ENCODE data around the gene TFAP2A.

The TFAP2A gene

DNA sequence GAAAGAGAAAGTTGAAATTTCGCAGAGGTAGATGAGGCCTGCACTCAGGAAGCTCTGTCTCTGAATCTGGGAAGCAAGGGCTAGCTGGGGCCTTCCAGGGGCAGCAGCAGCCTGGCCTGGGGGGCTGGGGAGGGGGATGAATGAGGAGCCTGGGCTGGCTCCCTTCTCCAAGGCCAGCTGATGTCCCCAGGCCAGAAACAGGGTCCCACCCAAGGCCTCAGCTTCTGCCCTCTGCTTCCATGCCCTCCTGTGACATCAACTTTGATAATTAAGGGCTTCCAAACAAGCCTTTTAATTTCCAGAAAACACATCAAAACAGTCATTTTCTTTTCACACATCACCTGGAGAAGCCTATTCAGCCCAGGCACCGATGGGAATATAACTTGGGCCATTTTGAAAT is 15.4 kb downstream of the TFAP2A start:
- DNase-seq (ENCODE audit: low spot score): no peak

DNA sequence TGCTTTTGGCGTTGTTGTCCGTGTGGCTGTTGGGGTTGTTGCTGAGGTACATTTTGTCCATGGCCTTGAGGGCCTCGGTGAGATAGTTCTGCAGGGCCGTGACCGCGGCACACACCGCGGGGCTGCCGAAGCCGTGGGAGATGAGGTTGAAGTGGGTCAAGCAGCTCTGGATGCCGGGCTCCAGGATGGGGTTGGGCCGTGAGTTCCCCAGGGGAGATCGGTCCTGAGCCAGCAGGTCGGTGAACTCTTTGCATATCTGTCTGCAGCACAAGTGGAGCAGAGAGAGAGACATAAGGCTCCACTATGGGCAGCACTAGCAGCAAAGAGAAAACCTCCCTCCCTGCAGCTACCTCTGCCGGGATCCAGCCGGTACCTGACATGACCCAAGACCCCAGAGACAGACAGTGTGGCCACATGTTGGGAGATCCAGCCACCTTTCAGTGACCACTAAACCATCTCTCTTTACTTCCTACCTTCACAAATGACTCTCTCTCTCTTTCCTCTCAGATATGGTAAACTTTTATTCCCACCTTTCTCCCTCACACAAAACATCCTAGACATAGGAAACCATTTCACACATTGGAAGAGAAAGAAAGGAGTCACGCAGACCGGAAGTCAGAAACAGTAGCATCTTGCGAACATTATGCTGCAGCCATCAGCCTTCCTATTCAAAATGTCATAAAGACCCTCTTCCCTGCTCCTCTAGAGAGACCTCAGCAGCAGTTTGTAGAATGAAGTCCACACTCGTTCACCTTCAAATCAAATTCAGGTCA is 16.2 kb downstream of the TFAP2A start:
- no peak for DNase-seq (ENCODE audit: low spot score)

DNA sequence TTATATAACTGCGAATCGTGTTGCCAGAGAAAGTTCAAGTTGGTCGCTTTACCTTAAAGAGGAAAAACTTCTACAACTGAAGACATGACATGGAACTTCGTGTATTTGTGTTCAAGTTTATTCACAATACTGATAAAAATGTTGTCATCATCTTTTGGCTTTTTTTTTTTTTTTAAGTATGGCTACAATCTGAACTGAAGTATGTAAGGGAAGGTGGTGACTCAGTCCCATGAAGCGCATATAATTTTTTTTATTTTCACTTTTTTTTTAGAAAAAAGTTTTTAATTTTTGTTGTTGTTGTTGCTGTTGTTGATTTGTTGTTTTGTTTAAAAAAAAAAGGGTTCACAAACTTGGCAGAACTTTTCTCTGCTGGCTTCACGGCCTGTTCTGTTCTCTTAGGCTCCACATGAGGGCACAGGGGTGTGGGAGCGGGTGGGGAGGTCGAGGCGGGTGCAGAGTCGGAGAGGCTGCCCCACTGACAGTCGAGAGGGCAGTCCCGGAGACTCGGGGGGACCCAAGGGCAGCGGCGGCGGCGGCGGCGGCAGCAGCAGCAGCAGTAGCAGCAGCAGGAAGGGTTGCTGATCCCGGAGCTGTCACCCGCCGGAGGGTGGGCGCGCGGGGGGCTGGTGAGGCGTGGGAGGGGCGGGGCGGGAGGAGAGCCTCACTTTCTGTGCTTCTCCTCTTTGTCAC is 17.0 kb downstream of the TFAP2A start:
- no peak for DNase-seq (ENCODE audit: low spot score)

DNA sequence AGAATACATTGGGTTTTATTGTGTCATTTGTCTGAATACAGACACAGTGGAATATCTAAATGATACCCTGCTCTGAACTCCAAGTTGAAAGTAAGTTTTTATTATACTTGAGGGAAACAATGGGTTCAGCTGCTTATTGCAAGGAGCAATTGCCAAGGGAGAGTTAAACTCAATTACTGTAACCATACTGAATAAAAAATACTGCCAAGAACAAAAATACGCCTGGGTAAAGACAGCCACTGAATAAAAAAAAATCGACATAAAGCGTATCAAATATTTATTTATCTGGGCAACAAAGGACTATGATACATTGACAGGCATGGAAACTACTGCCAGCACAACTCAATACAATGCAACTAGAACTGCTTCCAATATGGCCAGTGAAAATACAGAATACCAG is 18.1 kb downstream of the TFAP2A start:
- no peak for DNase-seq (ENCODE audit: low spot score)

GRCh38 chr6:10395704-10396546 is 18.9 kb downstream of the TFAP2A start:
- no peak for DNase-seq (ENCODE audit: low spot score)

DNA sequence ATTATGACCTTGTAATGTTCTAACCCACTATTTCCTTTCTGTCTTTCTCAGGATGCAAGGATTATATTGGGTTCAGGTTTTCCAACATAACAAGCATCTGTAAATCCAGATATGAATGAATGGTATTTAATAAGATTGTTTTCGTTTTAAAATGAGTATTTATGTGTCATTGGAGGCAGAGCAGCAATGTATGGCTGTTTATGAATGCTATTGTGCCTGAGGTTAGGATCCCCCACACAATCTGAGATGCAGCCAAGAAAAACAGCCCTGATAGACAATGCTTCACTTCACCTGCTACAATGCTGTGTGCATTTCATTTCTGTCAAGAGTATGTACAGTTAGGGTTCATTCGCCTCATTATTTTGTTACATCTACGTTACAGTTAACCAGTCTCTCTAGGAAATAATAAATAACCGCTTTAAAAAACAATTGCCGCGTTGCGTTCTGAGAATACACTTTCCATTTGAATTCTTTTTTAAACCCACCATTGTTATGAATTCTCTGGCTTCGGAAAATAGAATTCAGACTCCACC is 19.6 kb downstream of the TFAP2A start:
- DNase-seq (ENCODE audit: low spot score): no peak

DNA sequence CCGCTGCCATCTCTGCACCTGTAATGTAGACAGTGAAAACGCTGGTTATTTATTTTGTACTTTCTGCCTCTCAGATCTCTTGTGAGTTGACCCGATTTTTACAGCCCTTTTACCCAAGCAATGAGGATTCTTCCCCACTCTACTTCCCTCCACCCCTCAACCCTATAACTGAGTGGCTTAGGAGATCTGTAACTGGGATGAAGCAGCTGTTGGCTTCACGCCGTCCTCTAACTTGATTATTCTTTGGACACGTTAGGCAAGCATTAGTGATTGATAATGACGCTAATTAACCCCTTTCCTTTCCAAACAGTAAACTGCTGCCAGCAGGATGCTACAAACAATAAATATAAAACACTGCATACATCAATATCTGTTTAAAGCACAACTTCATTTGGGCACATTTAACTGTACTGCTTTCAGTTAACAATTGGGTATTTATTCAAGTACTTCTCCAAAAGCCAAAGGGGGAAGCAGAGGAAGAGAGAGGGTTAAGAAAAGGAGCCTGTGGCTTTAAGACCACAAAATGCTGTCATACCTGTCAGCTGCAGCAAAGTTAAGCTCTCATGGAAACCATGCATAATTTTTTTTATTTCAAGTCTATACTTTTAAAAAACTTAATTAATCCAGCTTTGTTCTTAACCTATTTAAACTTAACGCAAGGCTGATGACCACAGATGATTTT is 21.2 kb downstream of the TFAP2A start:
- no peak for DNase-seq (ENCODE audit: low spot score)

DNA sequence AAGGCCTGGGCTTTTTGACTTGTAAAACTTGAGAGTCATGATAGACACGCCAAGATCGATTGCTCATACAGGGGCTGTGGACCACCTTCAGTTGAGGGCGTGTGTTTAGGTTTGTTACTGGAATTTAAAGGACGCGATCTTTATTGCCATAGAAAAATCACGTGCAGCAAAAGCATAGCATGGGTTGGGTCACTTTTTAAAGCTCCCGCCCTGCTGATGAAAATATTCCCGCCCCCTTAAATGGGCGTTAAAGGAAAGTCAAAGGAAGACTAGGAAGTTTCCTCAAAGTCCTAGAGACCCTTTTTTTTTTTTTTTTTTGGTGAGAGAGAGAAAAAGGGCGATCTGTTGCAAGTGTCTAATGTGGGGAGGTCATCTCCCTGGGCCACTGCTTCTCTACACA is 23.1 kb downstream of the TFAP2A start:
- no peak for DNase-seq (ENCODE audit: low spot score)

DNA sequence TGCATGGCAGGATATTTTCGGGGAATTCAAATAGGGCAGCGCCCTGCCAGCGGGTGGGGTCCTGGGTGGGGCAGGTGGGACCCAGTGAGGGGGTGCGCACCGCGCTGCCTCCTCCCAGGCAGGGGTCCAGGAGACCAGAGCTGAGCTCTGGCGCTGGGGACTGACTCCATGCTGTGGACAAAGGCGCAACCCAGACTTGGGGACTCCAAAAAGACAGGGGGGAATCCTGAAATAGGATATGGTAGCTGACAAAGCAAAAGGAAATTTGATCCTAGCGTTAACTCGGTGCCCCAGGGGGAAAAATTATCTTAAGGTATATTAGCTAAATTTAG is 23.6 kb downstream of the TFAP2A start:
- no peak for DNase-seq (ENCODE audit: low spot score)

GRCh38 chr6:10390495-10391298 is 24.2 kb downstream of the TFAP2A start:
- DNase-seq (ENCODE audit: low spot score): no peak

DNA sequence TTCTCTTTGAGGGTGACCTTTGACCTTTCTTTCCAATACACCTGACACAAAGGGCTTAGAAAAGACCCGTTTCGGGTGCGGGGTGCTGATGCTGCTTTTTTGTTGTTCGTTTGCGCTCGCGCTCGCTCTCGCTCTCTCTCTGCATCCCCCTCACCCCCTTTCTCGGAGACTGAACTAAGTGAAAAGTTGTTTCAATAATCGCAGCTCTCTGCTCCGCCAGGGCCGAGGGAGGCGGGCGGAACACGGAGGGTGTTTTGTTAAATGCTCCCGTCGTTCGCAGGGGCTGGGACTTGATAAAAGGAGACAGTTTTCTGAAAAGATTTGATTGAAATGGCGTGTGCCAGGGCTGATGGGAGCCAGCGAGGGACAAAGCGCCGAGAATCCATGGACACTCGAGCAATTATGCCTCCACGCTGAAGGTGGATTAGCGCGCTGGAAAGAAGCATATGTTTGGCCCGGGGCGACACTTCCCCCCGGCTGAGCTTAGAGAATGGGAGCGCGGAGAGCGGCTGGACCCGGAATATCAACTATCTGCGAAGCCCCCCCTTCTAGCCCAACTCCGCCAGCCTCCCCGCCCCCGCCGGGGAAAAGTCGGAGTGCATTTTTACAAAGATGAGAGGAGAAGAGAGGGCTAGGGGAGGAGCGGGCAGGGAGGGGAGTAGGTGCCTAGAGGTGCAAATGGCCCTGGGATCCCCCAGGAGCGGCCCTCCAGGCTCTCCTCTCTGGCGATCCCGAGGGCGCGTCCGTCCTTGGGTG is 25.0 kb downstream of the TFAP2A start:
- DNase-seq (ENCODE audit: low spot score): no peak

GRCh38 chr6:10386756-10387654 is 27.9 kb downstream of the TFAP2A start:
- DNase-seq (ENCODE audit: low spot score): no peak

DNA sequence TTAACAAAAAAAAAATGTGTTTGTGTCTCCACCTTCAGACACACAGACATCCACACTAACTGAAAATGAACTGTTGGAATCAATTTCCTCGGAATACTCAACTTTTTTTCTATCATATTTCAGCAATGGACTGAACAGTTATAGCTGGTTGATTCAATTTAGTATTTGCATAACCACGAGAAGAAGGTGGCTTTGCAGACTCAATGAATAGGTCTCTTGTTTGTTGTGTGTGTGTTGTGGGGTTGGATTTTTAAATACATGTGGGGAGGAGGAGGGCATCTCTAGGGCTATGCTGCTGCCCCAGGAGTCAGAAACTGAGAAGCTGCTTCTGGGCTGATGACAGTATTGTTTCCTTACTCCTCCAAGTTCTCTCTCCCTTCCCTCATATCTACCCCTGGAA is 28.7 kb downstream of the TFAP2A start:
- no peak for DNase-seq (ENCODE audit: low spot score)

DNA sequence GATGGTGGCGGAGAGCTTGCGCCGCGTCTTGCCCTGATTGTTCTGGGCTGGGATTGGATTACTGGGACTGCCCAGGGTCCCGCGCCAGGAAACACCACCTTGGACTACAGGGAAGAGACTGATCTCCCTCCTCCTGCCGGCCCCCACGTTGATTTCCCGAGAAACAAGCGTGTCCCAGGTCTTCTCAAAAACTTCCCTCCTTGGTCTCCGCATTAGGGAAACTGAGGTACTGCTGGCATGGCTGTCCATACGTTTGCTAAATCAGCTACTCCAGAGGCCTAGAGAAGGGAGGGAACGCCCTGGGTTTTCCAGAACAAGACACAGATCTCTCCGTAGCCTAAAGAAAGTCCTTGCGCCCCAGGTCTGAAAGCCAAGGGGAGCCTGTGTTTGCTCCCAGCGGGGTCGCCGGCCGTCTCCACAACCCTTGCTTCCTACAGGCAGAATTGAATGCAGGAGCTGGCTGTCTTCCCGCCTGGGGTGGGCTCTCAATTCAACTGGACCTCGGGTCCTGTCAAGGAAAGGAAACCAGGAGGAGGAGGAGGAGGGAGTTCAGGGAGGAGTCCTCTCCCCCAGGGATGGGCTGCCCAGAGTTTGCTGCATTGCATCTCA is 29.2 kb downstream of the TFAP2A start:
- no peak for DNase-seq (ENCODE audit: low spot score)

DNA sequence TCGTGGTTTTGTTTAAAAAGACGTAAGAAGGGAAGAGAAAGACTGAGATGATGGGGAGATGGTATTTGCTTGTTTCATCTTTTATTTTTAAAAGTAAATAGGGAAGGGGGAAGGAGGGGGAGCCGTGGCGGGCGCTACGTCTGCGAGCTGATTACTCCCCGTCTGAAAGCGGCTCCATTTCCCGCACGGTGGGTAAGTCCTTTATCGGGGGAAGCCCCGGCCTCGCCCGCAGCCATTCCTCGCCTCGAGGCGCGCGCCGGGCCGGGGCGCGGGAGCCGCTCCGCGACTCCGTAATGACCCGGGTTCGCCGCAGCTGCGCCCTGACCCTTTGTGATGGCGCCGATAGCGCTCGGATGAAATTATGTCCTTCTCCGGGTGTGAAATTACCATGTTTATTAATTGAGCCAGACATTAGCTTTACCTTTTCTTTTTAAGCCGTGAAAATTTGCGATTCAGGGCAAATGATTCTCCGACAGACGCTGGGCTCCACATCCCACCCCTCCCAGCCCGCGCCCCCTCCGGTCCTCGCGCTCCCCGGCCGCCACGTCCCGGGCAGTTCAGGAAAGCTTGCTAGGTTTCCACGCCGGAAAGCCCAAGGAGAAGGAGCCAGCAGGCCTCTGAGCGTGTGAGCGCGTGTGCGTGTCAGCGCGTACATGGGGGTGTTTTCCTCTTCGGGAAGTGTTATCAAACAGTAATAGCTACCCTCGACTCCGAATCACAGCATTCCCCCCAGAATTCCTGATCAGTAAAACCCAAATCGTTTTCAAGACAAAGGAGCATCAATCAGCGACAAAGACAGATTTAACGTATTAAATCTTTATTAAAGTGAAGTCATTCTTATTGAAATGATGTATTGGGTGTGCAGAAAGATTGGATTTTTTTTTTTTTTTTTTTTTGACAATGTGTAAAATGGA is 30.0 kb downstream of the TFAP2A start:
- DNase-seq (ENCODE audit: low spot score): no peak

GRCh38 chr6:10384091-10384609 is 30.7 kb downstream of the TFAP2A start:
- no peak for DNase-seq (ENCODE audit: low spot score)

DNA sequence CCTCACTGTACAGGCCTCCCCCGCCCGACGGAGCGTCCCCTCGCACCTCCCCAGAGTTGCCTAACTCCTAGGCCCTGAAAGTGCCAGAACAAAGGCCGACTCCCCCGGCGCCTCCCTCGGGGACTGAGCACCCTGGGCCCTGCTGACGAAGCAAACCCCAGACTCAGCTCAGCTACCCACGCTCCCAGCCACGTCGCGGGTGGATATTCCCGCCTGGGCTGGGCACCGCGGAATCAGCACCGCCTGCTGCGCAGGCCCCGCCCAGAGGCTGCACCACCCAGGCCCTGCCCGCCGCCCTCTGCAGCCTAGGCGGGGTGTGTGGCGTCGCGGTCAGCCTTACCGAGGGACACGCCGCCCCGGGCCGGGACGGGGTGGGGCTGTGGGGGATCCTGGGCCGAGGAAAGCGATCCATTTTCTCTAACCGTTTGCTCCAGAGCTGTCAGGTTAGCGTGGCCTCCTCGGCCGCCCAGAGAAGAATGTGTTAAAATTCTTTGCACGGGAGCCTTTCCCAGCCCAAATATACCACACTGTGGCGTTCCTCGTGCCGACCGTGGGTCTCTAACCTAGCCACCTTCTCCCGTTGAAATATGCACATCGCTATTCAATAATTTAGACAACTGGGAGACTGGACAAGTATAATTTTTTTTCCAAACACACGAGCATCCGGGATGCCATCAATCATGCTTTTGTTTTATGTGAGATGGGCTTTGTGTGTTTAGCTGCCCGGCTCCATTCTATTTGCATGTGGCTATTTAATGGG is 31.4 kb downstream of the TFAP2A start:
- peak; percentile 61 for DNase-seq (ENCODE audit: low spot score)

Measured in AG20443 (cell line).